HG02759 (cell line): ENCODE measurements around the gene SPTB.

Experiments used
- ATAC-seq: cut with Tn5 transposase; IDR thresholded peaks from one replicate; pipeline ENCODE4 v1.9.1; 2021; ENCODE audit warnings: mild to moderate bottlenecking, moderate library complexity; ENCODE audit not compliant: unreplicated experiment

The SPTB gene

GRCh38 chr14:64757601-64758000 lies 122.1 kb downstream of the SPTB start:
- no peak for ATAC-seq

- no peak for ATAC-seq
Measured at GRCh38 chr14:64756712-64757111, 123.0 kb downstream of the SPTB start.

DNA sequence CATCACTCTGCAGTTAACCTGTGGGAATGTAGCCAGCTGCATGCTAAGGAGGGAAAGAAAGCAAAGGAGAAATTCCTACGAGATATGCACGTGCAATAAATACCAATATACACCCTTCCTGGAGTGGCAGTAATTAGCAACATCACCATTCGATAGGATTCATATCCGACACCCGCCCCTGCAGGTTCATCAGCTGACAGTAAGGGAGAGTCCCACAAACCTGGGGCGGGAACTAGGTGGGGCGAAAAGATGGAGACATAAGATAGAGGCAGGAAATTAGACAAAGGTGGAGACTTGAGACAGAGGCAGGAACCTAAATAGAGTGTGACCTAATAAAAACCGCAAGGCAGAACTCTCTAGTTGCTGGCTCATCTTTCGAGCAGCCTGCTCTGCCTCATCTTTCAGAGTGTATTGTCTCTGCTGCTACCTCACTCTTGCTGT lies 123.9 kb downstream of the SPTB start:
- ATAC-seq = no peak

- no peak for ATAC-seq
Measured at GRCh38 chr14:64754685-64755084, 125.0 kb downstream of the SPTB start.

- no peak for ATAC-seq
Measured at GRCh38 chr14:64753999-64754398, 125.7 kb downstream of the SPTB start.

- ATAC-seq = no peak
Measured at GRCh38 chr14:64753374-64753773, 126.3 kb downstream of the SPTB start.

GRCh38 chr14:64752909-64753308 lies 126.8 kb downstream of the SPTB start:
- ATAC-seq = no peak

DNA sequence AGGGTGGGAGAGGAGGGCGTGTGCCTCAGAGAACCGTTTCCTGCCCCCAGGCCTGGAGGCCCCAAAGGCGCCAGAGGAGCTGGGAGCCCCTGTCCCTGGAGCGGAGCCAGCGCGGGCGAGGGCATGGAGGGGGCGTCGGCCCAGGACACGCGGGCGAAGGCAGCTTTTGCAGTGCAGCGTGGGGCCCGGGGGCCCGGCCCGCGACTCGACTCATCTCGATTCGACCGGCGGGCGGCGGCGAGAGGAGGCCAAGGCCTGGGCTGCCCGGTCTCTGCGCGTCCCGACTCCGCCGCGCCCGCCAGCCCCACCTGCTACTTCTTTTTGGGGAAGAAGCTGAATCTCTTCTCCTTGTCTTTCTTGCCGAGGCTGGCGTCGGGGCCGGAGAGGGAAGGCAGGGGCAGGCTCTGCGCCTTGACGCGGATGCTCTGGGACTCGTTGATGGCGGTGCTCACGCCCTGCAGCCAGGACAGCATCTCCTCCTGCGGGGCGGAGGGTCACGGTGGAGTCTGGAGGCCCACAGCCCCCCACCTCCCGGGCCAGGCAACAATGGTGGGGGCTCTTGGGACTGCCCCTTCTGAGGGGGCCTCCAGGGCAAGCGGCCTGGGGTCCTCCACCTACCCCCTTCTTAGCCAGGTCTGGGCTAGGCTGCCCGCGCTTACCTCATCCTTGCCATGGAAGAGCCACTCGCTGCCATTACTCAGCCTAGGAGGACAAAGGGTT lies 130.6 kb downstream of the SPTB start:
- no peak for ATAC-seq

GRCh38 chr14:64748521-64748920 lies 131.2 kb downstream of the SPTB start:
- ATAC-seq = no peak

DNA sequence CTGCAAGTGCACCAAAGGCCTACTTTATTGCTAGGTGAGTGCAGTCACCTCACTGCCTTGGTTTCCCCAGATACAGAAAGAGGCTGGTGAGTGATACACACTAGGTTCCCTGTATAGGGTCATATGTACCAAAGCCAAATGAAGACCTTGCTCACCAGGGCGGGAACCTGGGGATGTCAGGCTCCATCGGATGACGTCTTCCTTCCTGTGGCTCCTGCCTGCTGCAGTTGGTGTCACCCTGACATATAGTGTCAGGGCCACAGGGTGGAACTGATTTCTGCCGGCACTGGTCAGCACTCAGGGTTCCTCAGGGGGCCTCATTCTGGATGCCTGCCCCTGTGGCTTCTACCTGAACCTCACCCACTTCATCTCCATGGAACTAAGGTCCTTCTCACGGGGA lies 132.4 kb downstream of the SPTB start:
- no peak for ATAC-seq

GRCh38 chr14:64746298-64747250 lies 133.1 kb downstream of the SPTB start:
- ATAC-seq = no peak

- no peak for ATAC-seq
Measured at GRCh38 chr14:64745511-64746091, 134.1 kb downstream of the SPTB start.

DNA sequence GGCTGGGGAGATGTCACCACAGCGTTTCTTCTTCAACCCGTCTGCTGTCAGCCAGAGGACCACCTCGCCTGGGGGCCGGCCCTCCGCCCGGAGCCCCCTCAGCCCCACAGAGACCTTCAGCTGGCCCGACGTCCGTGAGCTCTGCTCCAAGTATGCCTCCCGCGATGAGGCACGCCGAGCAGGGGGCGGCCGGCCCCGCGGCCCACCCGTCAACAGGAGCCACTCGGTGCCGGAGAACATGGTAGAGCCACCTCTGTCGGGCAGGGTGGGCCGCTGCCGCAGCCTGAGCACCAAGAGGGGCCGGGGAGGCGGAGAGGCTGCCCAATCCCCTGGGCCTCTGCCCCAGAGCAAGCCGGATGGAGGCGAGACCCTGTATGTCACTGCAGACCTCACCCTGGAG lies 136.6 kb downstream of the SPTB start:
- ATAC-seq = no peak

DNA sequence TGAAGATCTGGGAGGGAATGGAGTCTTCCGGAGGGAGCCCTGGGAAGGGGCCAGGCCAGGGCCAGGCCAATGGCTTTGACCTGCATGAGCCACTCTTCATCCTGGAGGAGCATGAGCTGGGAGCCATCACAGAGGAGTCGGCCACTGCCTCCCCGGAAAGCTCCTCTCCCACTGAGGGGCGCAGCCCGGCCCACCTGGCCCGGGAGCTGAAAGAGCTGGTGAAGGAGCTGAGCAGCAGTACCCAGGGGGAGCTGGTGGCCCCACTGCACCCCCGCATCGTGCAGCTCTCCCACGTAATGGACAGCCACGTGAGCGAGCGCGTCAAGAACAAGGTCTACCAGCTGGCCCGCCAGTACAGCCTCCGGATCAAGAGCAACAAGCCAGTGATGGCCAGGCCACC lies 137.7 kb downstream of the SPTB start:
- ATAC-seq = no peak

DNA sequence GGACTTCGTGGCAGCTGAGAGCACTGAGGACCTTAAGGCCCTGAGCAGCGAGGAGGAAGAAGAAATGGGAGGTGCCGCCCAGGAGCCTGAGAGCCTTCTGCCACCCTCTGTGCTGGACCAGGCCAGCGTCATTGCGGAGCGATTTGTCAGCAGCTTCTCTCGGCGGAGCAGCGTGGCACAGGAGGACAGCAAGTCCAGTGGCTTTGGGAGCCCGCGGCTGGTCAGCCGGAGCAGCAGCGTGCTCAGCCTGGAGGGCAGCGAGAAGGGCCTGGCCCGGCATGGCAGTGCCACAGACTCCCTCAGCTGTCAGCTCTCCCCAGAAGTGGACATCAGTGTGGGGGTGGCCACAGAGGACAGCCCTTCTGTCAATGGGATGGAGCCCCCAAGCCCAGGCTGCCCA lies 138.5 kb downstream of the SPTB start:
- ATAC-seq = no peak

DNA sequence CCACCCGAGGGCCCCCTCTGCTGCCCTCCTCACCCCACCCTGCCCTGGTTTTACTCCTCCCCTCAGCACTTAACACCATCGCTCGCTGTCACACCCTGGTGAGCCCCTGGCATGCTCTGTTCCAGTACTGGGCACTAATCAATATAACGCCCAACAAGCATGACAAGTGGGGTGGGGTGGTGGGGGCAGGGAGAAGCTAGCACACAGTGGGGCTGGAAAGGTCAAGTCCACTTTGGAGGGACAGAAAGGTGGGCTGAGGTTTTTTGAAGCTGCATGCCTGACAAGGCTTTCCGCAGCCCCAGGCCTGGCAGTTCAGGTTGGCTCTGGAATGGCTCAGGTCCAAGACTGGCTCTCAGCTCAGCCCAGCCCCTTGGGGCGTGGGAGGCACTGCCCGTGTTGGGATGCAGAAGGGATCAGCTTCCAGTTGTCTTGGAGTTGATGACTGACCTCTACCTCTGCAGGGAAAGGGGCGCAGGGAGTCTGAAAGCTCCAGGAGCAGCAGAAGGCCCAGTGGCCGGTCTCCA lies 141.4 kb downstream of the SPTB start:
- no peak for ATAC-seq

DNA sequence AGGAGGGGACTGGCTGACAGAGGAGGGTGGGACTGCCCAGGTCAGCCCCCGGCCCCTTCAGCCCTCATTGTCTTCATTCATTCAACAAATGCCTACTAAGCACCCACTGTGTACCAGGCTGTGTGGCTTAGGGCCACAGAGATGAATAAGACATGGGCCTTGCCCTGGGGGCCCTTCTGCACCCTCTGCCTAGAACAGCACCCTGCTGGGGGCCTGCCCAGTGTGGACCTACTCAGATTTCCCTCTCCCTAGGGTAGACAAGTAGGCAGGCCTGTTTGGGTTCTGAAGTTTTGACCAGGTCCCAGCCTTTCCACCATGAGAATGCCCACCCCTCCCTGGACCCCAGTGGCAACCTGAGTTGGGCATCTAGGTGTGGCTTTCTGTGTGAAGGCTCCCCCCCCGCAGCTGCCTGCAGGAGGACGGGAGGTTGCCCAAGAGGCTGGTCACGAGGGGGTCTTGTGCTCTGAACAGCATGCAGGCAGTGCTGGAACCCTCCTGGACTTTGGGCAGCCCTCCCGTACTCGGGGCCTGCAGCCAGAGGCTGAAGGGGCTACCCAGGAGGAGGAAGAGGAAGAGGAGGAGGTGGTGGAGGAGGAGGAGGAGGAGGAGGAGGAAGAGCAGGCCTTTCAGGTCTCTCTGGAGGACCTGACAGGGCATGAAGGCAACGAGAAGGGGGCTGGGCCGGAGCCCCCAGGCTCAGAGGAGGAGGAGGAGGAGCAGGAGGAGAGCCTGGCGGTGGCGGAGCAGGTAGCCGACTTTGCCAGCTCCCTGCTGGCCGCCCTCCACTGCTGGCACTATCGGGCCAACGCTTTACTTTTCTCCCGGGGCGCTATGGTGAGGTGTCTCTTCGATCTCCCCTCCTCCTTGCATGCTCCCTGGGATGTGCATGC lies 142.1 kb downstream of the SPTB start:
- no peak for ATAC-seq

DNA sequence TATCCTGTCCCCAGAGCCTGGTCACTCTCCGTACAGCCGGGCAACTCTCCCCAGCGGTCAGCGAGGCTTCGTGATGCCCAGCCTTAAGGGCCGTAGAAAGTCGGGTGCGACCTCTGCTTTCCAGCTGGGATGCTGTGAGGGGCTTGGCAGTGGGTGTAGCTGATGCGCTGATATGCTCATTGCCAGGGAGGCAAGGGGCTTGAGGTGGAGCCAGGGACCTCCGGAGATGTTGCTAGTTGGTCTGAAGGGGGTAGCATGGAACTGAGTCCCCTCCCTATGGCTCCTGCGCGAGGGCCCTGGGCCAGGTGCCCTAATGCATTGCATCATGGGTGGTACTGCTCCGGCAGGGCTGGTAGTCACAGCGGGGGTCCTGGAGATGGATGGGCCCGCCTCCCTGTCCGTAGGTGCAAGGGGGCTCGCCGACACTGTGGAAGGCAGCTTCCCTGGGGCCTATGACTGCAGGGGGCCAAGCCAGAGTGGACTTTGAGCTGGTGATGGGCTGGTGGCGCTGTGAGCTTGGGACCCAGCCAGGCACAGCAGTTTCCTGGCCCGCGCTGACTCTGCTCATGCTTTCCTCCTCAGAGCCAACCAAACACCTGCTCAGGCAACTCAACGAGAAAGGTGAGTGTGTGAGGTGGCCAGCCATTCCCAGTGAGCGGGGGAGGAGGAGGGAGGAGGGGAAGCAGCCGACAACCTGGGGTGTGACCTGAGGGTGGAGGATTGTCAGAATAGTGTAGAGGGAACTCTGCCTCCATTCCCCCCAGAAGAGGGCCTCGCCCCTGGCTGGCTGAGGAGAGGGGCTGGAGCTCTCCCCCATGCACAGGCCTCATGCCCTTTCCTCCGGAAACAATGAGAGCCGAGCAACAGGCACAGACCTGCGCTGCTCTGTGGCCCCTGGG lies 143.2 kb downstream of the SPTB start:
- ATAC-seq = no peak

GRCh38 chr14:64734990-64735389 lies 144.7 kb downstream of the SPTB start:
- ATAC-seq = no peak
